Measurements from ENCODE around the gene NAPEPLD.

GRCh38 chr7:103129702-103130549 lies 19.0 kb downstream of the NAPEPLD start:
- TF ChIP-seq CTCF (IDR thresholded peaks at IDR 0.05): no peak
- TF ChIP-seq POLR2A (IDR thresholded peaks at IDR 0.05): no peak
- no peak for TF ChIP-seq POLR2AphosphoS5 (IDR thresholded peaks at IDR 0.05)
- TF ChIP-seq EP300 (IDR thresholded peaks at IDR 0.05): no peak

Measured in stomach (tissue), 4 donors.